NCI-H82 treated with DMSO at 0.1 percent for 48 hours (cell line): Measurements from ENCODE around the gene LRIF1.
"Not testable (repeated sequence)": the region's sequence is repeated elsewhere in the genome, so short reads cannot be mapped to it uniquely, and the experiment has no call there.

Experiments used
- DNase-seq: peaks from one replicate; lab custom pipeline; 2025; ENCODE audit not compliant: unreplicated experiment; lab: John Stamatoyannopoulos, UW

LRIF1 gene

GRCh38 chr1:110948038-110948810, 15.5 kb downstream of the LRIF1 start:
- DNase-seq: no peak

- DNase-seq: no peak
Observed at GRCh38 chr1:110945626-110946025, 18.1 kb downstream of the LRIF1 start.

GRCh38 chr1:110944806-110945205, 18.9 kb downstream of the LRIF1 start:
- DNase-seq: no peak

- no peak for DNase-seq
Observed at GRCh38 chr1:110936567-110936966, 27.2 kb downstream of the LRIF1 start.

GRCh38 chr1:110931097-110931496, 32.6 kb downstream of the LRIF1 start:
- DNase-seq: not testable (repeated sequence)

- no peak for DNase-seq
Observed at GRCh38 chr1:110928904-110929303, 34.8 kb downstream of the LRIF1 start.

- DNase-seq: no peak
Observed at GRCh38 chr1:110928191-110928590, 35.5 kb downstream of the LRIF1 start.

- no peak for DNase-seq
Observed at GRCh38 chr1:110927484-110928075, 36.1 kb downstream of the LRIF1 start.

- DNase-seq: no peak
Observed at GRCh38 chr1:110921953-110922352, 41.8 kb downstream of the LRIF1 start.

- no peak for DNase-seq
Observed at GRCh38 chr1:110918016-110918415, 45.7 kb downstream of the LRIF1 start.

GRCh38 chr1:110916669-110917306, 46.9 kb downstream of the LRIF1 start:
- no peak for DNase-seq

- no peak for DNase-seq
Observed at GRCh38 chr1:110916274-110916668, 47.5 kb downstream of the LRIF1 start.

GRCh38 chr1:110915804-110916203, 47.9 kb downstream of the LRIF1 start:
- no peak for DNase-seq

- no peak for DNase-seq
Observed at GRCh38 chr1:110914676-110915075, 49.0 kb downstream of the LRIF1 start.

GRCh38 chr1:110912784-110913183, 50.9 kb downstream of the LRIF1 start:
- DNase-seq: no peak

- no peak for DNase-seq
Observed at GRCh38 chr1:110903853-110904500, 59.7 kb downstream of the LRIF1 start.

GRCh38 chr1:110902820-110903463, 60.8 kb downstream of the LRIF1 start:
- DNase-seq: no peak

- no peak for DNase-seq
Observed at GRCh38 chr1:110899458-110899843, 64.3 kb downstream of the LRIF1 start.

GRCh38 chr1:110898734-110899457, 64.8 kb downstream of the LRIF1 start:
- no peak for DNase-seq

GRCh38 chr1:110897681-110898080, 66.0 kb downstream of the LRIF1 start:
- DNase-seq: no peak
